Activated B cell treated with CpG ODN at 0.5 μM for 24 hours (primary cell): Measurements from ENCODE around the gene DCHS1. TPM values are rescaled to one million over a fixed set of nuclear protein-coding genes. Genes with fewer than 3 reads are reported as not detected.
"Not testable (repeated sequence)": the region's sequence is repeated elsewhere in the genome, so short reads cannot be mapped to it uniquely, and the experiment has no call there.

Experiments
- ATAC-seq: fragments of 200-7000 bp; cut with Tn5 transposase; one replicate; pipeline ENCODE4 v1.10.0; 2021; ENCODE audit warnings: low read depth, mild to moderate bottlenecking, moderate library complexity
- CTCF ChIA-PET: fragments of 350-600 bp; sonication (Branson Sonifier 250); formaldehyde crosslinking; loops from one replicate; lab custom pipeline; 2021; ENCODE audit warnings: antibody characterized with exemption; lab: Charles Lee
- POLR2A ChIA-PET: fragments of 350-600 bp; sonication (Branson Sonifier 250); formaldehyde crosslinking; loops from one replicate; lab custom pipeline; 2021; ENCODE audit warnings: antibody characterized with exemption; lab: Charles Lee
- DNase-seq: peaks from one replicate; pipeline ENCODE4 v3.0.0; 2022
- H3K27ac Mint-ChIP-seq: one replicate; pipeline ENCODE4 v1.8.0; 2020; ENCODE audit warnings: mixed read lengths
- H3K27me3 Mint-ChIP-seq: one replicate; pipeline ENCODE4 v1.8.0; 2021; ENCODE audit warnings: mixed read lengths
- H3K36me3 Mint-ChIP-seq: one replicate; pipeline ENCODE4 v1.8.0; 2021; ENCODE audit warnings: low read depth, mixed read lengths
- H3K4me1 Mint-ChIP-seq: one replicate; pipeline ENCODE4 v1.8.0; 2021; ENCODE audit warnings: mixed read lengths
- H3K4me3 Mint-ChIP-seq: one replicate; pipeline ENCODE4 v1.8.0; 2020; ENCODE audit warnings: mild to moderate bottlenecking, mixed read lengths
- H3K9me3 Mint-ChIP-seq: one replicate; pipeline ENCODE4 v1.8.0; 2020; ENCODE audit warnings: mixed read lengths
- CTCF ChIP-seq: fragments of 200-600 bp; IDR thresholded peaks from one replicate; pipeline ENCODE4 v1.8.0; 2022; ENCODE audit warnings: antibody characterized with exemption, mild to moderate bottlenecking
- intact Hi-C: fragments of 100-400 bp; cut with micrococcal nuclease; formaldehyde crosslinking; loops from one replicate; pipeline ENCODE4 v1.15.1; 2024
- total RNA-seq: library from RNA; stranded (reverse); gene quantifications from 2 replicates; pipeline ENCODE4 v1.2.3, GENCODE V29; 2022

DCHS1 gene
- total RNA-seq, 1 donor from 2014 or later, result 0.22 TPM

GRCh38 chr11:6693342-6694228, 38.0 kb upstream of the DCHS1 start:
- DNase-seq (no peak), ATAC-seq (no peak)
- H3K36me3 Mint-ChIP-seq, result peaks cover 3% of the 10 kb centered on the region
- no peak overlapping the region for H3K27ac Mint-ChIP-seq
- no peaks in the 10 kb centered on the region for H3K4me1 Mint-ChIP-seq
- ChIA-PET POLR2A (no interaction called here), CTCF (interaction anchor here (1.0 to 1.1 kb wide), 2 partner anchors 11 to 13 kb away, joined by 4 to 6 read pairs; no protein-coding TSS in a partner anchor)
- H3K9me3 Mint-ChIP-seq, result no peaks in the 10 kb centered on the region
- no peaks in the 10 kb centered on the region for H3K27me3 Mint-ChIP-seq
- no peak overlapping the region for H3K4me3 Mint-ChIP-seq
- intact Hi-C loops, result no loop called here
- TF ChIP-seq CTCF, result no peak

GRCh38 chr11:6692128-6692527, 36.5 kb upstream of the DCHS1 start:
- Mint-ChIP-seq H3K27ac (no peak overlapping the region), H3K9me3 (no peaks in the 10 kb centered on the region), H3K4me1 (no peaks in the 10 kb centered on the region), H3K36me3 (no peaks in the 10 kb centered on the region), H3K27me3 (no peaks in the 10 kb centered on the region), H3K4me3 (no peak overlapping the region)
- DNase-seq, result no peak
- ChIA-PET CTCF (interaction anchor here (0.8 kb wide), 1 partner anchor 13 kb away, joined by 3 read pairs; no protein-coding TSS in a partner anchor), POLR2A (interaction anchor here (0.7 kb wide), 1 partner anchor 80 kb away, joined by 3 read pairs; the partner anchor contains the start of gene TAF10)
- no peak for ATAC-seq
- intact Hi-C loops, result no loop called here
- no peak for TF ChIP-seq CTCF

- H3K27ac Mint-ChIP-seq, CTCF ChIA-PET, intact Hi-C loops, H3K27me3 Mint-ChIP-seq, ATAC-seq, POLR2A ChIA-PET, H3K4me3 Mint-ChIP-seq, H3K9me3 Mint-ChIP-seq, DNase-seq, H3K36me3 Mint-ChIP-seq, H3K4me1 Mint-ChIP-seq: not testable (repeated sequence)
Observed at GRCh38 chr11:6690431-6691132, 35.0 kb upstream of the DCHS1 start.

GRCh38 chr11:6687876-6688275, 32.3 kb upstream of the DCHS1 start:
- intact Hi-C loops, result no loop called here
- H3K4me3 Mint-ChIP-seq, result no peak overlapping the region
- H3K36me3 Mint-ChIP-seq, result peaks cover 9% of the 10 kb centered on the region
- H3K27ac Mint-ChIP-seq, result no peak overlapping the region
- no peak for ATAC-seq
- H3K9me3 Mint-ChIP-seq, result no peaks in the 10 kb centered on the region
- ChIA-PET POLR2A (interaction anchor here (0.6 kb wide), 1 partner anchor 16 kb away, joined by 5 read pairs; no protein-coding TSS in a partner anchor), CTCF (interaction anchor here (0.9 kb wide), 1 partner anchor 68 kb away, joined by 3 read pairs; no protein-coding TSS in a partner anchor)
- no peaks in the 10 kb centered on the region for H3K27me3 Mint-ChIP-seq
- no peak for TF ChIP-seq CTCF
- no peak for DNase-seq
- H3K4me1 Mint-ChIP-seq, result peaks cover 8% of the 10 kb centered on the region

- ATAC-seq, result no peak
- no peak for DNase-seq
- H3K4me3 Mint-ChIP-seq, result no peak overlapping the region
- no peaks in the 10 kb centered on the region for H3K27me3 Mint-ChIP-seq
- peaks cover 24% of the 10 kb centered on the region for H3K4me1 Mint-ChIP-seq
- no peak for TF ChIP-seq CTCF
- CTCF ChIA-PET, result interaction anchor here (1.3 kb wide), 1 partner anchor 20 kb away, joined by 6 read pairs; no protein-coding TSS in a partner anchor
- intact Hi-C loops, result no loop called here
- POLR2A ChIA-PET, result interaction anchor here (0.7 kb wide), 1 partner anchor 139 kb away, joined by 4 read pairs; no protein-coding TSS in a partner anchor
- peaks cover 17% of the 10 kb centered on the region for H3K36me3 Mint-ChIP-seq
- H3K9me3 Mint-ChIP-seq, result no peaks in the 10 kb centered on the region
- no peak overlapping the region for H3K27ac Mint-ChIP-seq
Observed at GRCh38 chr11:6686006-6686405, 30.4 kb upstream of the DCHS1 start.

GRCh38 chr11:6684068-6684467, 28.5 kb upstream of the DCHS1 start:
- H3K9me3 Mint-ChIP-seq, ATAC-seq, DNase-seq, H3K27me3 Mint-ChIP-seq: not testable (repeated sequence)
- Mint-ChIP-seq H3K36me3 (peaks cover 25% of the 10 kb centered on the region), H3K4me3 (peak overlapping the region; percentile 99), H3K4me1 (peaks cover 24% of the 10 kb centered on the region), H3K27ac (peak overlapping the region; percentile 98)
- intact Hi-C loops, result loop anchor here (5.0 kb wide), 1 partner anchor 37 kb away; no protein-coding TSS in a partner anchor
- POLR2A ChIA-PET, result interaction anchor here (0.7 to 3.5 kb wide), 11 partner anchors 16 to 294 kb away, joined by 3 to 49 read pairs (median 5); partner anchors contain the start of genes ILK, RRP8, SMPD1 and TAF10
- CTCF ChIA-PET, result interaction anchor here (0.6 to 3.1 kb wide), 9 partner anchors 21 to 331 kb away, joined by 3 to 53 read pairs (median 5); partner anchors contain the start of genes ILK and TAF10
